Peyer's patch (tissue), 4 donors: ENCODE measurements around the gene EEF1A2.

Experiments
- POLR2A ChIP-seq, 2 donors: fragments of 450-650 bp; IDR thresholded peaks; one replicate each; pipeline ENCODE4 v1.5.1; 2017; ENCODE audit warnings: antibody characterized with exemption in 2 of 2, mild to moderate bottlenecking in 2 of 2, moderate library complexity in 2 of 2
- TF ChIP-seq, protein P1 (sequence below), 6 experiments: fragments of 450-650 bp in 4 of 6; fragments of 200-600 bp in 2 of 6; sonication (generic) in 1 of 6; IDR thresholded peaks; one replicate each; pipeline ENCODE4 v1.5.1; 2017 to 2019; ENCODE audit warnings: antibody characterized with exemption in 6 of 6, mild to moderate bottlenecking in 3 of 6, moderate library complexity in 1 of 6

DNA sequence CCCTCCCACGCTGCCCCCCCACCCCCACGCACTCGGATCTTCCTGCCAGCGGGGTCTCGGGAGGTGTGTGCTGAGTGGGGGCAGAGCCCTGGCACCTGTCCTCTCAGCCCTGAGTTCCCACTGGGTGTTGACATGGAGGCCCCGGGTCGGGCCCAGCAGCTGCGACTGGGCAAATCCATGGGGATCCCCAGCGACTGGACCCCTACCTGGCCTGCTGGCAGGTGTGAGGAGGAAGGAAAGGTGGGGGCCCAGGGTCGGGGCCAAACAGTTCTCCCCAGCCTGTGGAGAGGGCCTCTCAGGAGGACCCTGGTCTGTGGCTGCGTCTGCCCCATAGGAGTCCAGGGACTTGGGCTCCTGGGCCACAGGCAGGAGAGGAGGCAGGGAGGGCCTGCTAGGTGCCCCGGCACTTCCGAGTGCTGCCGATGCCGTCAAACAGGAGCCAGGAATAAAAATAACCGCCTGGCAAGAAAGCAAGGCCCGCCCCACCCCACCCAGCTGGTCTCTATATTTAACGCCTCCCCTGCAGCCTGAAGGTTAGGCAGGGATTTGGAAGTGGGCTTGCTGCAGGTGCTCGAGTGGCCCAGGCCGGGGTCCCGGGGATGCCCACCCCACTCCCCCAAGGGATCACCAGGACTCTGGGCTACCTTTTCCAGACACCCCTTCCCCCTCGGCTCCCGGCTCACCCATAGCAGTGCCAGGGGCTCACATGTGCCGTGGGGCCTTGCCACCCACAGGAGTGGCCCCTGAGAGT is 1.4 kb upstream of the EEF1A2 start:
- TF ChIP-seq, protein P1, sequence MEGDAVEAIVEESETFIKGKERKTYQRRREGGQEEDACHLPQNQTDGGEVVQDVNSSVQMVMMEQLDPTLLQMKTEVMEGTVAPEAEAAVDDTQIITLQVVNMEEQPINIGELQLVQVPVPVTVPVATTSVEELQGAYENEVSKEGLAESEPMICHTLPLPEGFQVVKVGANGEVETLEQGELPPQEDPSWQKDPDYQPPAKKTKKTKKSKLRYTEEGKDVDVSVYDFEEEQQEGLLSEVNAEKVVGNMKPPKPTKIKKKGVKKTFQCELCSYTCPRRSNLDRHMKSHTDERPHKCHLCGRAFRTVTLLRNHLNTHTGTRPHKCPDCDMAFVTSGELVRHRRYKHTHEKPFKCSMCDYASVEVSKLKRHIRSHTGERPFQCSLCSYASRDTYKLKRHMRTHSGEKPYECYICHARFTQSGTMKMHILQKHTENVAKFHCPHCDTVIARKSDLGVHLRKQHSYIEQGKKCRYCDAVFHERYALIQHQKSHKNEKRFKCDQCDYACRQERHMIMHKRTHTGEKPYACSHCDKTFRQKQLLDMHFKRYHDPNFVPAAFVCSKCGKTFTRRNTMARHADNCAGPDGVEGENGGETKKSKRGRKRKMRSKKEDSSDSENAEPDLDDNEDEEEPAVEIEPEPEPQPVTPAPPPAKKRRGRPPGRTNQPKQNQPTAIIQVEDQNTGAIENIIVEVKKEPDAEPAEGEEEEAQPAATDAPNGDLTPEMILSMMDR (IDR thresholded peaks at IDR 0.05), result no peak
- TF ChIP-seq POLR2A (IDR thresholded peaks at IDR 0.05), result no peak
